Natural killer cell treated with Interleukin-12 subunit alpha and Interleukin-12 subunit beta and Interleukin-15 and Interleukin-18, amount 100 ng/mL, for 72 hours (primary cell): ENCODE data around the gene TRAPPC4. TPM values are rescaled to one million over a fixed set of nuclear protein-coding genes. Genes with fewer than 3 reads are reported as not detected.
"Not testable (repeated sequence)": the region's sequence is repeated elsewhere in the genome, so short reads cannot be mapped to it uniquely, and the experiment has no call there.

Experiments used
- ATAC-seq, 2 donors: fragments of 150-1000 bp; cut with Tn5 transposase in 1 of 2; sonication (Bioruptor Pico), chemical (Tn5 transposase) in 1 of 2; 2 replicates each; pipeline ENCODE4 v1.10.0; 2021
- DNase-seq: peaks from one replicate; pipeline ENCODE4 v3.0.0; 2022; ENCODE audit warnings: low spot score
- H3K27ac Mint-ChIP-seq, 2 donors: 1 replicate in 1 of 2; 2 replicates in 1 of 2; pipeline ENCODE4 v1.8.0; 2022; ENCODE audit warnings: mixed read lengths in 2 of 2, mild to moderate bottlenecking in 1 of 2, moderate library complexity in 1 of 2
- H3K27me3 Mint-ChIP-seq, 2 donors: 1 replicate in 1 of 2; 2 replicates in 1 of 2; pipeline ENCODE4 v1.8.0; 2022; ENCODE audit warnings: mixed read lengths in 2 of 2
- H3K36me3 Mint-ChIP-seq: one replicate; pipeline ENCODE4 v1.8.0; 2022; ENCODE audit warnings: mixed read lengths
- H3K4me1 Mint-ChIP-seq, 2 donors: 1 replicate in 1 of 2; 2 replicates in 1 of 2; pipeline ENCODE4 v1.8.0; 2022; ENCODE audit warnings: low read depth in 2 of 2, mixed read lengths in 2 of 2, mild to moderate bottlenecking in 1 of 2
- H3K4me3 Mint-ChIP-seq: one replicate; pipeline ENCODE4 v1.8.0; 2022; ENCODE audit warnings: mixed read lengths
- H3K9me3 Mint-ChIP-seq: 2 replicates; pipeline ENCODE4 v1.8.0; 2022; ENCODE audit warnings: mixed read lengths
- total RNA-seq, 2 donors: library from RNA; stranded (reverse); gene quantifications; one replicate each; pipeline ENCODE4 v1.2.3, GENCODE V29; 2022

TRAPPC4 gene
- 10 to 100 TPM; 76.3 to 82.3 TPM for total RNA-seq

GRCh38 chr11:119018074-119018938 lies at the start of gene TRAPPC4, which contains the start of gene RPS25:
Gene TRAPPC4 (plus strand): TSS chr11:119018766. CDS start chr11:119018796, 30 bp downstream.
Gene RPS25 (minus strand): TSS chr11:119018343. CDS start chr11:119018284, 59 bp downstream.
- Mint-ChIP-seq H3K9me3 (no peaks in the 10 kb centered on the region), H3K36me3 (peaks cover 36% of the 10 kb centered on the region), H3K27ac (peak within 1 kb of the TSS; percentile 97 to 100), H3K4me3 (peak within 1 kb of the TSS; percentile 95), H3K27me3 (no peaks in the 10 kb centered on the region), H3K4me1 (peaks cover 27 to 34% of the 10 kb centered on the region in 2 donors)
- peak; percentile 95 to 97 for ATAC-seq
- DNase-seq: peak; percentile 97

- ATAC-seq, H3K4me3 Mint-ChIP-seq, DNase-seq, H3K27me3 Mint-ChIP-seq, H3K4me1 Mint-ChIP-seq, H3K27ac Mint-ChIP-seq, H3K9me3 Mint-ChIP-seq, H3K36me3 Mint-ChIP-seq: not testable (repeated sequence)
These were observed 49.1 kb upstream of the TRAPPC4 start for GRCh38 chr11:118969508-118969907.

- peaks cover 12 to 16% of the 10 kb centered on the region in 2 donors for H3K27me3 Mint-ChIP-seq
- no peaks in the 10 kb centered on the region for H3K9me3 Mint-ChIP-seq
- no peaks in the 10 kb centered on the region for H3K36me3 Mint-ChIP-seq
- H3K4me1 Mint-ChIP-seq: peaks cover 5 to 6% of the 10 kb centered on the region in 2 donors
- DNase-seq (no peak), ATAC-seq (no peak)
- no peak within 1 kb of the TSS for H3K4me3 Mint-ChIP-seq
- H3K27ac Mint-ChIP-seq: no peak within 1 kb of the TSS
These were observed 46.9 kb upstream of the TRAPPC4 start, which contains the start of gene FOXR1 for GRCh38 chr11:118971646-118972045. Gene FOXR1 (plus strand): TSS chr11:118971761. CDS start chr11:118971932, 171 bp downstream.

- peaks cover 15 to 16% of the 10 kb centered on the region in 2 donors for H3K27me3 Mint-ChIP-seq
- no peak for DNase-seq
- no peak for ATAC-seq
- H3K27ac Mint-ChIP-seq: no peak overlapping the region
- H3K4me1 Mint-ChIP-seq: peaks cover 5 to 6% of the 10 kb centered on the region in 2 donors
- H3K36me3 Mint-ChIP-seq: no peaks in the 10 kb centered on the region
- no peak overlapping the region for H3K4me3 Mint-ChIP-seq
- H3K9me3 Mint-ChIP-seq: no peaks in the 10 kb centered on the region
These were observed 44.6 kb upstream of the TRAPPC4 start for GRCh38 chr11:118973985-118974384.

GRCh38 chr11:118975771-118976709 lies 42.5 kb upstream of the TRAPPC4 start:
- no peak overlapping the region for H3K4me3 Mint-ChIP-seq
- peaks cover 5 to 6% of the 10 kb centered on the region in 2 donors for H3K4me1 Mint-ChIP-seq
- DNase-seq: no peak
- H3K36me3 Mint-ChIP-seq: no peaks in the 10 kb centered on the region
- H3K9me3 Mint-ChIP-seq: no peaks in the 10 kb centered on the region
- H3K27me3 Mint-ChIP-seq: peaks cover 13 to 16% of the 10 kb centered on the region in 2 donors
- no peak for ATAC-seq
- no peak overlapping the region for H3K27ac Mint-ChIP-seq

- H3K36me3 Mint-ChIP-seq: no peaks in the 10 kb centered on the region
- no peak for DNase-seq
- H3K4me1 Mint-ChIP-seq: peaks cover 5 to 6% of the 10 kb centered on the region in 2 donors
- ATAC-seq: no peak
- no peaks in the 10 kb centered on the region for H3K9me3 Mint-ChIP-seq
- H3K27me3 Mint-ChIP-seq: peaks cover 8% of the 10 kb centered on the region in 2 donors
- no peak overlapping the region for H3K27ac Mint-ChIP-seq
- no peak overlapping the region for H3K4me3 Mint-ChIP-seq
These were observed 39.1 kb upstream of the TRAPPC4 start for GRCh38 chr11:118979434-118979833.

GRCh38 chr11:118980191-118980881 lies 38.2 kb upstream of the TRAPPC4 start:
- H3K4me3 Mint-ChIP-seq: no peak overlapping the region
- H3K27ac Mint-ChIP-seq: no peak overlapping the region
- no peaks in the 10 kb centered on the region for H3K4me1 Mint-ChIP-seq
- H3K36me3 Mint-ChIP-seq: no peaks in the 10 kb centered on the region
- no peaks in the 10 kb centered on the region for H3K9me3 Mint-ChIP-seq
- DNase-seq (no peak), ATAC-seq (no peak)
- H3K27me3 Mint-ChIP-seq: peaks cover 0 to 3% of the 10 kb centered on the region in 2 donors

- not testable (repeated sequence) for ATAC-seq, DNase-seq, H3K27ac Mint-ChIP-seq, H3K4me1 Mint-ChIP-seq, H3K4me3 Mint-ChIP-seq, H3K36me3 Mint-ChIP-seq, H3K27me3 Mint-ChIP-seq, H3K9me3 Mint-ChIP-seq
These were observed 34.2 kb upstream of the TRAPPC4 start for GRCh38 chr11:118984337-118984736.

- Mint-ChIP-seq H3K36me3 (no peaks in the 10 kb centered on the region), H3K4me3 (no peak overlapping the region), H3K9me3 (no peaks in the 10 kb centered on the region), H3K27ac (no peak overlapping the region), H3K27me3 (peaks cover 0 to 4% of the 10 kb centered on the region in 2 donors), H3K4me1 (no peaks in the 10 kb centered on the region)
- no peak for ATAC-seq
- no peak for DNase-seq
These were observed 33.7 kb upstream of the TRAPPC4 start for GRCh38 chr11:118984825-118985224.

- H3K36me3 Mint-ChIP-seq: no peaks in the 10 kb centered on the region
- H3K4me1 Mint-ChIP-seq: no peaks in the 10 kb centered on the region
- H3K27ac Mint-ChIP-seq: peak overlapping the region in 1 of 2 donors; percentile 84
- no peaks in the 10 kb centered on the region for H3K9me3 Mint-ChIP-seq
- no peak for ATAC-seq
- DNase-seq: no peak
- H3K4me3 Mint-ChIP-seq: no peak overlapping the region
- peaks cover 0 to 4% of the 10 kb centered on the region in 2 donors for H3K27me3 Mint-ChIP-seq
These were observed 30.3 kb upstream of the TRAPPC4 start for GRCh38 chr11:118988280-118988679.

- H3K4me1 Mint-ChIP-seq, H3K27ac Mint-ChIP-seq, ATAC-seq, H3K4me3 Mint-ChIP-seq, DNase-seq, H3K27me3 Mint-ChIP-seq, H3K9me3 Mint-ChIP-seq, H3K36me3 Mint-ChIP-seq: not testable (repeated sequence)
These were observed 27.0 kb upstream of the TRAPPC4 start for GRCh38 chr11:118991486-118992038.

GRCh38 chr11:118996926-118997626 lies 21.5 kb upstream of the TRAPPC4 start:
- Mint-ChIP-seq H3K27ac (peak overlapping the region; percentile 84 to 96), H3K36me3 (peaks cover 6% of the 10 kb centered on the region), H3K4me3 (peak overlapping the region; percentile 99), H3K27me3 (no peaks in the 10 kb centered on the region), H3K9me3 (no peaks in the 10 kb centered on the region), H3K4me1 (peaks cover 26 to 35% of the 10 kb centered on the region in 2 donors)
- ATAC-seq (peak; percentile 20 to 45), DNase-seq (no peak)
